Right hindlimb (tissue), 1 donor: ENCODE results near the gene CCZ1B.
"Not testable (repeated sequence)": the region's sequence is repeated elsewhere in the genome, so short reads cannot be mapped to it uniquely, and the experiment has no call there.

Experiments used
- DNase-seq: peaks from one replicate; pipeline ENCODE4 v3.0.0-alpha.2; 2018

Gene CCZ1B

DNA sequence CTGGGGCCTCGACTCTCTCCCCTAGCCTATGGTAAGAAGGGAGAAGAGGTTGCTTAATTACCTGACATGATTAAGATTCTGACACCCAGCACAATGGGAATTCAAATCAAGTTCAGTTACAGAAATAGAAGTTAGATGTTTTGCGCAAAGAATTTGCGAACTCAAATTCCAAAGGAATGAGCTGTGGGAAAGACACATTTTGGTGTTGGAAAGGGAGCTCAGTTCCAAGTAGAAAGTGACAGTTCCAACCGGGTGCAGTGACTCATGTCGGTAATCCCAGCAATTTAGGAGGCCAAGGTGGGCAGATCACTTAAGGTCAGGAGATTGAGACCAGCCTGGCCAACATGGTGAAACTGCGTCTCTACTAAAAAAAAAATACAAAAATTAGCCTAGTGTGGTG is 4.0 kb upstream of the CCZ1B start:
- DNase-seq, result not testable (repeated sequence)

DNA sequence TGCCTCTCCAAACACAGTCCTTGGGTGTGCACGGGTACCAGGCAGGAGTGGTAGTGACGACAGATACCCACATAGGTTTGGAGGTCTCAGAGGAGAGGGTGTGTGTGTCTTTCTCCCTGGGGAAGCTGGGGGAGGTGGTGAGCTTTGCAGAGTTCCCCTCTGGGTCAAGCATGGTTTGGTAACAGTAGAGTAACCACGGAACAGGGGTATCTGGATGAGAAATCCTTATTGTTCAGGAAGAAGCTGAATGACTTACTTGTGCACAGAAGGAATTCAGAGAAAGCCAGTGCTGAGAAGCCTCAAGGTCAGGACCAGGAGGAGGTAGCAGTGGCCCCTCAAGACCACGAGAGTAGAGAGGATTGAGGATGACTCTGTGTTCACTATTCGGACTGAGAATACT is 3.5 kb upstream of the CCZ1B start:
- DNase-seq, result not testable (repeated sequence)

DNA sequence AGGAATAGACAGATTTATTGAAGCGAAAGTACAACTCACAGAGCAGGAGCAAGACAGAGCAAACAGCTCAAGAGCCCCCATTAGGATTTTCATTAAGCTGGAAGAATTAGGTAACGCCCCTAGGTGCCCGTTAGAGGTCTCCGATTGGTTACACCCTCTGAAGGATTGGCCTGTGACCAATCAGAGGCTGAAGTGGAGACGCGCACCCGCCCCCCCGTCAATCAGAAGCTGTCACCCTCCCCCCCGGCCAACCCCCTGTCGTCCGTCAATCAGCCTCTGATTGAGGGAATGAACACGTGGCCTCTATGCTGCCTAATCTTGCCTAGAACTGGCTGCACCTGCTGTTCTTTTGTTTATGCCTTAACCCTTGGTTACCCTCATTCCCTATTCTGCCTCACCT is 1.1 kb upstream of the CCZ1B start:
- peak; percentile 14 for DNase-seq

DNA sequence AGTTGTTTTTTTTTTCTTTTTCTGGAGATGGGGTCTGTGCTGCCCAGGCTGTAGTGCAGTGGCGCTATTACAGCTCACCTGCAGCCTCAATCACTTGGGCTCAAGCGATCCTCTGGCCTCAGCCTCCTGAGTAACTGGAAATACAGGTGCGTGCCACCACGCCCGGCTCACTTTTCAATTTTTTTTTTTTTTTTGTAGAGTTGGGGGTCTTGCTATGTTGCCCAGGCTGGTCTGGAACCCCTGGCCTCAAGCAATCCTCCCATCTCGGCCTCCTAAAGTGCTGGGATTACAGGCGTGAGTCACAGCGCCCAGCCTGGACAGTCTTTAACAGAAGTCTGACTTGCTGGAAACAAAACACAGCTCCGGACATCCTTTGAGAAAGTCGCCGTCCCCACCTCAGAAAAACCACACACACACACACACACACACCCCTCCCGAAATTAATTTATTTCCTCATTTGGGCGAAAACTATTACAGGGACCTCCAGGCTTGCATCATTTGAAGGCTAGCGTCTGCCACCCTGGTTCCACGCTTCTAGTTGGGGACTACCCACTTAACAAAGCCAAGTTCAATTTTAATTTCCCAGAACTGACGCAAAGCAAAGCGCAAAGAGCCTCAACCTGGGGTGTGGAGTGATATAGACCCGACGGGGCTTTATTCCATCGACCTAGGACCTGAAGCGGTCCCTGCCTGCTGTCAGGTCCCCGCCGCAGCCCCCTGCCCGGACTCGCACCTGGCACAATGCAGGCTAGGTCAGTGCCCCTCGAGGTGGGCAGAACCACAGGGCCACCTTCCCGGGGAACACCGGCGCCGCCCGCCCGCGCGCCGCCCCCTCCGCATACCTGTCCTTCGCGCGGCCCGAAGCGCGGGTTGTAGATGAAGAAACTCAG is 594 bp downstream of the CCZ1B start:
- DNase-seq, result not testable (repeated sequence)

DNA sequence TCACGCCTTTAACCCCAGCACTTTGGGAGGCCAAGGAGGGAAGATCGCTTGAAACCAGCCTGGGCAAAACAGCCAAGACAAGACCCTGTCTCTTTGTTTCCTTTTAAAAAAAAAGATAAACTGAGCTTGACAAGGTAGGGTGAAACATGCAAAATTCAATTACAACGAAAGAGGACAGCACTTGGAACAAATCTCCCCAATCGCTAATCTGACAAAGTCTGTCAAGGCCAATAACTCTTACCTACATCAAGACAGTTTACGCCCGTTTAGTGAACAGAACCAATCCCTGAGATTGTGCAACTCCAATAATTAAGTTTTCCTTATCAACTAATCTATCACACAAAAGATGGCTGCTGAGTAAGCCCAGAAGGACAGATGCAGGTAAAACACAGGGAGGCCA is 4.5 kb downstream of the CCZ1B start:
- not testable (repeated sequence) for DNase-seq

DNA sequence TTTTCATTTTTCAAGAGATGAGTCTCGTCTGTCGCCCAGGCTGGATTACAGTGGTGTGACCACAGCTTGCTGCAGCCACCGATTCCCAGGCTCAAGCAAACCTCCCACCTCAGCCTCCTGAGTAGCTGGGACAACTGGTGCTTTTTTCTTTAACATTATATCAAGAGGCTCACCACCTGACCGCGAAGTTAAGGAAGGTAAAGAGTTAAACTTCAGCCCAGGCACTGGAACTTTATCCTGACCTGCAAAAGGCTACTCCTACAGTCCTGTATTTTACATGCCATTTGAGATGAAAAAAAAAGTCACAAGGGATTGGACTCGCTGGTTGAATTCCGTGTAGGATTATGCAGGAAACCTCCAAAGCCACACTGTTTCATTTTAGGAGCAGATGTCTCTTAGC is 10.6 kb downstream of the CCZ1B start:
- not testable (repeated sequence) for DNase-seq

DNA sequence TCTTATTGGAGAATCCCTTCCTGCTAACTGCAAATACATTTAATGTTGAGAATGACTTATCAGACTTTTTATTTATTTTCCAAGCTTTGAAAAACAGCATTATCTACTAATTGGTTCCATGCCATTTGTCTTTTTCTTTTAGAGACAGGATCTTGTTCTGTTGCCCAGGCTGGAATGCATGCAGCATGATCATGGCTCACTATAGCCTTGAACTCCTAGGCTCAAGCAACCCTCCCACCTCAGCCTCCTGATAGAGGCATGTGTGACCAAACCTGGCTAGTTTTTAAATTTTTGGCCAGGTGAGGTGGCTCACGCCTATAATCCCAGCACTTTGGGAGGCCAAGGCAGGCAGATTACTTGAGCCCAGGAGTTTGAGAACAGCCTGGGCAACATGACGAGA is 13.1 kb downstream of the CCZ1B start:
- not testable (repeated sequence) for DNase-seq

DNA sequence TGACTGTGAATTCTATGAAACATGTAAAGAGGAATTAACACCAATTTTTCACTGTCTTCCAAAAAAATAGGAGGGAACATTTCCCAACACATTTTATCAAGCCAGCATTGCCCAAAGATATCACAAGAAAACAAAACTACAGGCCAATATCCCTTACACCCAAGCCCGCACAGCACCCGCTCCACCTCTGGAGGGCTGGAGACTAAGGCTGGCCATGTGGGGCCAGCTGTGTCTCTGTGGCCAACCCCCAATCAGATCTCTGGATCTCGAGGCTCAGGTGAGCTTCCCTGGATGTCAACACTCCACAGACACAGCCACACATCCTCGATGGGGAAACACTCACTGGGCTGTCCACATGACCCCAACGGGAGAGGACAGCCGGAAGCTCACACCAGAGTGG is 18.1 kb downstream of the CCZ1B start:
- not testable (repeated sequence) for DNase-seq

DNA sequence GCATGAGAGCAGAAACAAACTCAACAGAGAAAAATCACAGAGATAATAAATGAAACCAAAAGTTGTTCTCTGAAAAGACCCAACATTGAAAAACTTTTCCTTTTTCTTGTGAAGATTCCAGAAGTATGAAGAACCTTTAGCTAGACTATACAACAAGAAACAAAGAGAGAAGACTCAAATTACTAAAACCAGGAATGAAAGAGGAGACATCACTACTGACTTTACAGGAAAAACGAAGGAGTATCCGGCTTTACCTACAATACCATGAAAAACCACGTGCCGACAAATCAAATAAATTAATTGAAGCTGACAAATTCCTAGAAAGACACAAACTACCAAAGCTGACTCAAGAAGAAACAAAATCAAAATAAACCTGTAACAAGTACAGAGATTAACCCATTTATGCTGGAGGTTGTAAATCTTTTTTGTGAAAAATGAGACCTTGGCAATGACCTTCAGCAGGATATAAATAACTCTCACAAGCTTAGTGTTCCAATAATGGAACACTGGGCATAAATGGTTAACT is 18.6 kb downstream of the CCZ1B start:
- not testable (repeated sequence) for DNase-seq

DNA sequence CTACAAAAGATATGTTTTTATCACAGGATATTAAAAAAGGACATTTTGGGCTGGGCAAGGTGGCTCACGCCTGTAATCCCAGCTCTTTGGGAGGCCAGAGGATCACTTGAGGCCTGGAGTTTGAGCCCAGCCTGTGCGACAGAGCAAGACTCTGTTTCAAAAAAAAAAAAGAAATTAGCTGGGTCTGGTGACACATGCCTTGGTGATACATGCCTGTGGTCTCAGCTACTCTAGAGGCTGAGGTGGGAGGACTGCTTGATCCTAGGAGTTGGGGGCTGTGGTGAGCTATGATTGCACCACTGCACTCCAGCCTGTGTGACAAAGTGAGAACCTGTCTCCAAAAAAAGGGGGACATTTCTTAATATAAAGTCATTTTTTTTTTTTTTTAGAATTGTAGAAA is 25.7 kb downstream of the CCZ1B start:
- not testable (repeated sequence) for DNase-seq

DNA sequence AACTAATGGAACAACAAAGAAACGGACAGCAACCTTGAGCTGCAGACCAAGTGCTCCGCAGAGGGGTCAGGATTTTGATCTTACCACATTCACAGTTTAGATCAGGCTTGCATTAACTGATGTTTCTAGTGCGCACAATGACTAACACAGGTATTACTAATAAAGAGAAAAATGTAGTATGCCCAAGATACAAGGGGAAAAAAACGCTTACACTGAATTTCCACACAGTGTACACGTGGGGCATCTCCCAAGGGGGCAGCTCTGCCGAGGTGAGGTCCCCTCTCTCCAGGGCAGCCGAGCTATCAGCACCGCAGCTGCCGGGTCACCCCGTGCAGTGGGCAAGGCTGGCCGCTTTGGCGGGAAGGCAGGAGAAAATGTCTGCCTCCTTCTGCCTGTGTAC is 26.2 kb downstream of the CCZ1B start:
- DNase-seq, result not testable (repeated sequence)

DNA sequence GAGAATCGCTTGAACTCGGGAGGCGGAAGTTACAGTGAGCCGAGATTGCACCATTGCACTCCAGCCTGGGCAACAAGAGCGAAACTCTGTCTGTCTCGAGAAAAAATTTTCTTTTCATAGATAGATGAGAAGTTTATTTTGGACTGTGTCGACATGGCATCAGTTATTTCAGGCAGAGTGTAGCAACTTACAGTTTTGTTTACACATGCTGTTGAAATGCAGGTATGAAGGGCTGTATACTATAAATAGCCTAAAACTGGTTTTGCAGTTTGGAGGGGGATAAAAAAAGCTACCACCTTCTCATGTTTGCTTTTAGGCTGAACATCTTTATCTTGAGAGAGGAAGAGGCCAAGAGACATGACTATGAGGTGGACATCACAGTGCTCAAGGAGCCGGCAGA is 28.0 kb downstream of the CCZ1B start:
- not testable (repeated sequence) for DNase-seq

DNA sequence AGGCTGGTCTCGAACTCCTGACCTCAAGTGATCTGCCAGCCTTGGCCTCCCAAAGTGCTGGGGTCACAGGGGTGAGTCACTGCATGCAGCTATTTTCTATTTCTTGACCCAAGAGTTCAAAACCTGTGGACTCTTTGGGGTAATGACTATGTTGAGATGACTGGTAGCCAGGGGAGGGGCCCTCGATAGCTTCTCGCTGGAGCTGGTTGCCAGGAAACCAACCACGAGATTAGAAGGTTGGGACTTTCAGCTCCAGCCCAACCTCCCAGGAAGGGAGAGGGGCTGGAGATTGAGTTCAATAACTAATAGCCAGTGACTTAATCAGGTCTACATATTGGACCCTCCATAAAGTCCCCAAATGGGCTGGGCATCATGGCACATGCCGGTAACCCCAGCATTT is 28.9 kb downstream of the CCZ1B start:
- not testable (repeated sequence) for DNase-seq

DNA sequence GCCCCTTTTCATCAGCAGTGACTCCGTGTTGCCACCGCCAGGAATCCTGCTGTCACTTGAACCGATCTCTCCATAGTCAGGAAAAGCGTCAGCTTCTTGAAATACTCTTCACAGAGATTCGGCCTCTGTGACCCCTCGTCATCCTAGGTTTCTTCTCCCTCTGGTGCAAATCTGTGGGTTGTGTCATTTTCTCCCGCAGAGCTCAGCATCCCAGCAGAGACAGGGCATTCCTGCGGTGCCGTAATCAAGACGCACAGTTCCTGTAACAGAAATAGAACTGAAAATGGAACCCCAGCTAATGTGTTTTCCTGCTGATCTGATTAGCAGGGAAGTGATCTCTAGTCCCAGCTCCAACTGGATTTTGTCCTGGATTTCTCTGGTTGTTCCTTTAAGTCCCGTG is 31.8 kb downstream of the CCZ1B start:
- DNase-seq, result not testable (repeated sequence)

DNA sequence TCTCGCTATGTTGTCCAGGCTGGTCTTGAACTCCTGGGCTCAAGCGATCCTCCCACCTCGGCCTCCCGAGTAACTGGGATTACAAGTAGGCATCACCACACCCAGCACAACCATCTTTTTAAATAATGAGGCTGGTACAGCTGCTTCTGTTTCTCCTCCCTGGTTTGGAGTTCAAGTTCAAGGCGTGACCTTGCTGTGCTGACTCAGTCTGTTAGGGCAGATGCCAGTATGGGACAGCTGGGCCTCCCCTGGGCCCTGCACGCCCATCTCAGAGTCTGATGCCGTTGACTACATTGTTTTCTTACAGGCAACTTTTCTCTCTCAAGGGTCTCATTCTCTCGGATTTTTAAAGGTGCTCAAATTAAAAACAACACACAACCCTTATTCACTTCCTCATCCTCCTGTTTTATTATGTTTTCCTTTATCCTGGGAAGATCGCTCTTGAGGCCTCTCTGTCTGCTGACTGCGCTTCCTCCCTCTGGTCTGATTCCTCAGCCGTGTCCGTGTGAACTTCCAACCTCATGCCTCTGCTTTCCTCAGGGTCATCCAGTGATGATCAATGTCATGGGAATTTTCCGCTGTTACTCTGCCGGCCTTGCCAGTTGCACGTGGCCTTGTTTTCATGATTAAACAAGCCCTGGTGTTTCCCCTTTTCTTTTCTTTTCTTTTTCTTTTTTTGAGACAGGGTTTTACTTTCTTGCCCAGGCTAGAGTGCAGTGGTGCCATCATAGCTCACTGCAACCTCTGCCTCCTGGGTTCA is 33.8 kb downstream of the CCZ1B start:
- not testable (repeated sequence) for DNase-seq

DNA sequence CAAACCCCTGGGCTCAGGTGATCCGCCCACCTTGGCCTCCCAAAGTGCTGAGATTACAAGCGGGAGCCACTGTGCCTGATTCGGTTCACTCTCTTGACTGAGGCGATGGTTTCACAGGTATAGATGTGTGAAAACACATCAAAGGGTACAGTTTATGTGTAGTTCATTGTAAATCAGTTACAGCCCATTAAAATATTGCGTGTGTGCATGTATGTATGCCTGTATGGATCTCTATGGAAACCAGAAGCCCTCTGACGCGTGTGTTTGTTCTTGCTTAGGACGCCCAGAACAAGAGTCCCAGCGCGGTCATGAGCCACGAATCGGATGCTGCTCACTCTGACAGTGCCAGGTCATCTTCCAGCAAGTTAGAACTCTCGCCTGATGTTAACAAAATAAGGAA is 36.7 kb downstream of the CCZ1B start:
- not testable (repeated sequence) for DNase-seq

DNA sequence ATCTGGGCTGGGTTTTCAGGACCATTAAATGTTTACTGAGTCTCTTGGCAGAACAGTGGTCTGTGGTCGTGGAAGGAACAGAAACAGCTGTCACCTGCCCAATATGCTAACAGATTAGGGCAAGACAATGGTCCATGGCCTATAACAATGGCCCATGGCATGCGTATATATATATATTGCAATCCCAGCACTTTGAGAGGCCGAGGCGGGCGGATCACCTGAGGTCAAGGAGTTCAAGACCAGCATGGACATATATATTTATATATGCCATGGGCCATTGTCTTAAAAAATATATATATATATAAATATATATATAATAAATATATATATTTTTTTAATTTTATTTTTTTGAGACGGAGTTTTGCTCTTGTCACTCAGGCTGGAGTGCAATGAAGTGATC is 44.5 kb downstream of the CCZ1B start:
- DNase-seq, result not testable (repeated sequence)

DNA sequence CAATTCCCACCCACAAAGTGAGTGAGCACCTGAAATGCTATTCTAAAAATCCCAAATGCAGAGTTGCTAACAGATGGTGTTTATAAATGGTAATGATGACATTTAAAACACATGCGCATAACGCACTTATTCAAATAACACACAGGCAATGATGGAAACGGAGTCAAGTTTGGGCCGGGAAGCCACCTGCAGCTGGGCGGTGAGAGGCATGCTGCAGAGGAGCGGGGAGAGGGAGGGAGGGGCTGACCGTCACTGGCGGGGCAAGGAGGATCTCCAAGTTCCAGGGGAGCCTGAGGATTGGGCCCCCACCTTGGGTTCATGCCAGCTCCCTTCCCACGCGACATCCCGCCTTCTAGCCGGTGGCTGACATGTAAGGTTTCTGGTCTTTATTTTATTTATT is 64.9 kb downstream of the CCZ1B start:
- not testable (repeated sequence) for DNase-seq

DNA sequence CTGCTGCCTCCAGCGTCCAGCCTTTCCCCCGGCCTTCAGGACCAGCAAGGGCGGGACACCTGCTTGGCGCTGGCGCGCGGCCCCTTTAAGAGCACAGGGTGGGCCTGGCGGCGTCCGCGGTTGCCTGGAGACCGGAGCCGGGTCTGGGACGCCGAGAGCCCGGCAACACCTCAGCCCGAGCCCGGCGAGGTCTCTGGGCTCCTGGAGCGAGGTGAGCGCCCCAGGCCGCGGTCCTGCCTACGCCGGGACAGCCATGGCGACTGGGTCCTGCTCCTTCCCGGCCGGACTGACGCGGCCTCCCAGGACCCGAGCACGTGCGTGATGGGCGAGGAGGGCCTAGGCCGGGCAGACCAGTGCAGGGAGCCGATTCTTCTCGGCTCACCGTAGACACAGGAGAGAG is 72.1 kb downstream of the CCZ1B start, which contains the start of gene RSPH10B2:
Gene RSPH10B2 (plus strand): TSS at position 140 of the 400 bp plus-strand sequence. CDS start 3,575 bp downstream, outside the sequence.
- peak; percentile 12 for DNase-seq

DNA sequence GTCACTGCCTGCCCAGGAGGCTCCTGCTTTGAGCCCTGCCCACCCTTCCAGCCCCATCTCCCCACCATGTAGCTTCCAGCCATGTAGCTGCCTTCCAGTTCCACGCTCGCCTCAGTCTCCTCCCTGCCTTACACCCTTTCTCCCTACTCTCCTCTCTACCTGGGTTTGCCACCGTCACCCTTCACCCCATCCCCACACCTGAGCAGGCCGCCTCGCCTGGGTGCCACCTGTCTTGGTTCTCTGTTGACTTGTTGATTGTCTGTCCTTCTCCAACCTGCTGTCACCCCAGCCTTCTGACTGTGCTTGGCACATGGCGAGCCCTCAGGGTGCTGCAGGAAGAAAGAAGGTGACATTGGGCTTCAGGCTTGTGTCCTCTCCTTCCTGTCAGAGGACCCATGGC is 75.9 kb downstream of the CCZ1B start:
- DNase-seq, result not testable (repeated sequence)

DNA sequence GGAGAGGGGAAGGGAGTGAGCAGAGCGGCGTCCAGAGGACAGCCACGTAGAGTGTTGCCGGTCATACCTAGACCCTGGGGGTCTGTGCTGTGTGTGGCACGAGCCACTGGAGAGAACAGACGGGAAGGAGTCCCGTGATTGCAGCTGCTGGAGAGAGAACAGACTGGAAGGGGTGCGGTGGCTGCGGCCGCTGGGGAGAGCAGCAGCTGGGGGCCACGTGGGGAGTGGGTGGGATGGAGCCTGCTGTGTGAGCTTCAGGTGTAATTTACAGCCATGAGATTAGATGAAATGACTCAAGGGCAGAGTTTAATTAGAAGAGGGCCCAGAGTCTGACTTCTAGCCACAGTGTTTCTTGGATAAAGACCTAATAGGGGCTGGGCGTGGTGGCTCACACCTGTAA is 76.7 kb downstream of the CCZ1B start:
- not testable (repeated sequence) for DNase-seq
